Measurements from ENCODE around the gene DENND1A.

Gene DENND1A

GRCh38 chr9:123685489-123686083, 244.3 kb downstream of the DENND1A start:
- TF ChIP-seq CTCF (IDR thresholded peaks at IDR 0.05): no peak
- no peak for DNase-seq (ENCODE audit: low spot score)
- Histone ChIP-seq H3K27ac (no peak overlapping the region), H3K4me3 (no peak overlapping the region)

GRCh38 chr9:123684393-123685149, 245.4 kb downstream of the DENND1A start:
- no peak for TF ChIP-seq CTCF (IDR thresholded peaks at IDR 0.05)
- Histone ChIP-seq H3K4me3 (no peak overlapping the region), H3K27ac (no peak overlapping the region)
- no peak for DNase-seq (ENCODE audit: low spot score)

GRCh38 chr9:123682746-123683145, 247.2 kb downstream of the DENND1A start:
- H3K4me3 ChIP-seq: no peak overlapping the region
- H3K27ac ChIP-seq: no peak overlapping the region
- DNase-seq (ENCODE audit: low spot score): no peak
- TF ChIP-seq CTCF (IDR thresholded peaks at IDR 0.05): no peak

- DNase-seq (ENCODE audit: low spot score): no peak
- Histone ChIP-seq H3K4me3 (no peak overlapping the region), H3K27ac (no peak overlapping the region)
- TF ChIP-seq CTCF (IDR thresholded peaks at IDR 0.05): no peak
Measured at GRCh38 chr9:123680352-123680751, 249.6 kb downstream of the DENND1A start.

- DNase-seq (ENCODE audit: low spot score): no peak
- no peak overlapping the region for H3K4me3 ChIP-seq
- no peak overlapping the region for H3K27ac ChIP-seq
- TF ChIP-seq CTCF (IDR thresholded peaks at IDR 0.05): no peak
Measured at GRCh38 chr9:123679330-123679987, 250.5 kb downstream of the DENND1A start.

- DNase-seq (ENCODE audit: low spot score): no peak
- no peak overlapping the region for H3K27ac ChIP-seq
- H3K4me3 ChIP-seq: no peak overlapping the region
- no peak for TF ChIP-seq CTCF (IDR thresholded peaks at IDR 0.05)
Measured at GRCh38 chr9:123678878-123679329, 251.0 kb downstream of the DENND1A start.

Data from coronary artery (tissue), 2 donors.